NCI-H2196 treated with DMSO at 0.1 percent for 48 hours (cell line): ENCODE measurements around the gene STMN3.
"Not testable (repeated sequence)": the region's sequence is repeated elsewhere in the genome, so short reads cannot be mapped to it uniquely, and the experiment has no call there.

Experiments
- DNase-seq: peaks from one replicate; lab custom pipeline; 2025; ENCODE audit not compliant: unreplicated experiment; lab: John Stamatoyannopoulos, UW

STMN3 gene

GRCh38 chr20:63678667-63679465, 25.6 kb upstream of the STMN3 start:
- no peak for DNase-seq

- DNase-seq: no peak
Observed at GRCh38 chr20:63678071-63678470, 24.8 kb upstream of the STMN3 start.

GRCh38 chr20:63675681-63676368, 22.6 kb upstream of the STMN3 start:
- no peak for DNase-seq

GRCh38 chr20:63673951-63674350, 20.7 kb upstream of the STMN3 start:
- DNase-seq: no peak

- DNase-seq: no peak
Observed at GRCh38 chr20:63672666-63673065, 19.4 kb upstream of the STMN3 start.

- DNase-seq: not testable (repeated sequence)
Observed at GRCh38 chr20:63671695-63672094, 18.5 kb upstream of the STMN3 start.

- no peak for DNase-seq
Observed at GRCh38 chr20:63668351-63668750, 15.1 kb upstream of the STMN3 start.

- no peak for DNase-seq
Observed at GRCh38 chr20:63667858-63668257, 14.6 kb upstream of the STMN3 start.

- no peak for DNase-seq
Observed at GRCh38 chr20:63665708-63666107, 12.5 kb upstream of the STMN3 start.

- DNase-seq: peak; percentile 82
Observed at GRCh38 chr20:63664861-63665594, 11.8 kb upstream of the STMN3 start.

- DNase-seq: no peak
Observed at GRCh38 chr20:63664143-63664851, 11.1 kb upstream of the STMN3 start.

- DNase-seq: no peak
Observed at GRCh38 chr20:63663332-63664066, 10.3 kb upstream of the STMN3 start.

GRCh38 chr20:63662813-63663189, 9.6 kb upstream of the STMN3 start:
- no peak for DNase-seq

- DNase-seq: no peak
Observed at GRCh38 chr20:63661959-63662812, 9.0 kb upstream of the STMN3 start.

GRCh38 chr20:63661108-63661507, 7.9 kb upstream of the STMN3 start:
- DNase-seq: no peak

- DNase-seq: no peak
Observed at GRCh38 chr20:63660622-63661021, 7.4 kb upstream of the STMN3 start.

- not testable (repeated sequence) for DNase-seq
Observed at GRCh38 chr20:63660174-63660573, 7.0 kb upstream of the STMN3 start.

- no peak for DNase-seq
Observed at GRCh38 chr20:63659370-63659769, 6.1 kb upstream of the STMN3 start.

GRCh38 chr20:63658749-63659187, 5.5 kb upstream of the STMN3 start:
- DNase-seq: no peak
